ENCODE data around the gene KCNG2.

DNA sequence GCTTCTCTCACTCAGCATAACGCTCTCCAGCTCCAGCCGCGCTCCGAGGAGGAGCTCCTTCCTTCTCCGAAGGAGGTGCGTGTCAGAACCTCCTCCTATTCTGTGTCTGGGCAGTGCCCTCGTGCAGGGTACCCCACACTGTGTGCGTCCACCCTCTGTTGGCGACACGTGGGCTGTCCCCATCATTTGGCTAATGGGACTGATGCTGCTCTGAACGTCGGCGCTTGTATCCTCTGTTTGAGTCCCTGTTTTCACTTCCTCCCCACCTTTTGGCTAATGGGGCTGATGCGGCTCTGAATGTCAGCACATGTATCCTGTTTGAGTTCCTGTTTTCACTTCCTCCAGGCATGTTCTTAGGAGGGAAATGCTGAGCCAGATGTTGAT is 22.2 kb downstream of the KCNG2 start:
- TF ChIP-seq, protein P1, sequence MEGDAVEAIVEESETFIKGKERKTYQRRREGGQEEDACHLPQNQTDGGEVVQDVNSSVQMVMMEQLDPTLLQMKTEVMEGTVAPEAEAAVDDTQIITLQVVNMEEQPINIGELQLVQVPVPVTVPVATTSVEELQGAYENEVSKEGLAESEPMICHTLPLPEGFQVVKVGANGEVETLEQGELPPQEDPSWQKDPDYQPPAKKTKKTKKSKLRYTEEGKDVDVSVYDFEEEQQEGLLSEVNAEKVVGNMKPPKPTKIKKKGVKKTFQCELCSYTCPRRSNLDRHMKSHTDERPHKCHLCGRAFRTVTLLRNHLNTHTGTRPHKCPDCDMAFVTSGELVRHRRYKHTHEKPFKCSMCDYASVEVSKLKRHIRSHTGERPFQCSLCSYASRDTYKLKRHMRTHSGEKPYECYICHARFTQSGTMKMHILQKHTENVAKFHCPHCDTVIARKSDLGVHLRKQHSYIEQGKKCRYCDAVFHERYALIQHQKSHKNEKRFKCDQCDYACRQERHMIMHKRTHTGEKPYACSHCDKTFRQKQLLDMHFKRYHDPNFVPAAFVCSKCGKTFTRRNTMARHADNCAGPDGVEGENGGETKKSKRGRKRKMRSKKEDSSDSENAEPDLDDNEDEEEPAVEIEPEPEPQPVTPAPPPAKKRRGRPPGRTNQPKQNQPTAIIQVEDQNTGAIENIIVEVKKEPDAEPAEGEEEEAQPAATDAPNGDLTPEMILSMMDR (IDR thresholded peaks at IDR 0.05; ENCODE audit: low read depth, low read length), result no peak
- no peak for TF ChIP-seq EZH2phosphoT487 (IDR thresholded peaks at IDR 0.05; ENCODE audit: low read depth)
